WERI-Rb-1 (cell line): Measurements from ENCODE around the gene MAN2C1.
"Not testable (repeated sequence)": the region's sequence is repeated elsewhere in the genome, so short reads cannot be mapped to it uniquely, and the experiment has no call there.

Source experiments
- DNase-seq: peaks from one replicate; pipeline ENCODE4 v3.0.0-alpha.2; 2020
- H3K27ac ChIP-seq: fragments of 250-450 bp; sonication (Bioruptor Pico); 2 replicates; pipeline ENCODE4 v1.5.1; 2020; ENCODE audit warnings: mild to moderate bottlenecking, moderate library complexity
- H3K27me3 ChIP-seq: fragments of 250-450 bp; sonication (Bioruptor Pico); 2 replicates; pipeline ENCODE4 v1.5.1; 2021; ENCODE audit warnings: mild to moderate bottlenecking, low read depth, moderate library complexity; ENCODE audit not compliant: insufficient read depth, severe bottlenecking
- H3K36me3 ChIP-seq: fragments of 250-450 bp; sonication (Bioruptor Pico); 2 replicates; pipeline ENCODE4 v1.5.1; 2020; ENCODE audit warnings: mild to moderate bottlenecking, moderate library complexity
- H3K4me3 ChIP-seq: 2 replicates; pipeline ENCODE4 v1.5.1; 2011; ENCODE audit warnings: low read depth, mild to moderate bottlenecking, control low read depth, low read length
- H3K9me3 ChIP-seq: fragments of 250-450 bp; sonication (Bioruptor Pico); 2 replicates; pipeline ENCODE4 v1.5.1; 2021; ENCODE audit warnings: mild to moderate bottlenecking, moderate library complexity; ENCODE audit not compliant: severe bottlenecking
- CTCF ChIP-seq: IDR thresholded peaks from 2 replicates; pipeline ENCODE4 v1.5.1; 2011; ENCODE audit warnings: low read depth, mild to moderate bottlenecking, control low read depth, inconsistent platforms, low read length

MAN2C1 gene

GRCh38 chr15:75335313-75335704, 33.1 kb downstream of the MAN2C1 start:
- Histone ChIP-seq H3K4me3 (peak overlapping the region; percentile 93), H3K27me3 (no peaks in the 10 kb centered on the region), H3K27ac (peak overlapping the region; percentile 94), H3K9me3 (no peaks in the 10 kb centered on the region), H3K36me3 (peaks cover 10% of the 10 kb centered on the region)
- DNase-seq, result no peak
- TF ChIP-seq CTCF, result no peak

DNA sequence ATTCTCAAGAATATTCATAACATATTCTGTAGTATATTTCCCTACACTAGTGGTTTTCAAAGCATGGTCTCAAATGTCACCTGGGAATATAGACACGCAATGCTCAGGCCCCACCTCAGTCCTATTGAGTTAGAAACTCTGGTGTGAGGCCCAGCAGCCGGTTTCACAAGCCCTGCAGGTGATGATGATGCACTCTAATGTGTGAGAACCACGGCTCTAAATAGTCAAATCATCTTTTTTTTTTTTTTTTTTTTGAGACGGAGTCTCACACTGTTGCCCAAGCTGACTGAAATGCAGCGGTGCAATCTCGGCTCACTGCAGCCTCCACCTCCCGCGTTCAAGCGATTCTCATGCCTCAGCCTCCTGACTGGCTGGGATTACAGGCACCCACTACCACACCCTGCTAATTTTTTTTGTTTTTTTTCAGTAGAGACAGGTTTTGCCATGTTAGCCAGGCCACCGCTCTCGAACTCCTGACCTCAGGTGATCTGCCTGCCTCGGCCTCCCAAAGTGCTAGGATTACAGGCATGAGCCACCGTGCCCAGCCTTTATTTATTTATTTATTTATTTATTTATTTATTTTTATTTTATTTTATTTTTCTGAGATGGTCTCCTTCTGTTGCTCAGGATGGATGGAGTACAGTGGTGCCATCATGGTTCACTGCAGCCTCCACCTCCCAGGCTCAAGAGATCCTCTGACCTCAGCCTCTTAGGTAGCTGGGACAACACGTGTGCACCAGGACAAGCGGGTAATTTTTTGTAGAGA, 34.6 kb downstream of the MAN2C1 start:
- H3K36me3 ChIP-seq, H3K27me3 ChIP-seq, H3K4me3 ChIP-seq, H3K27ac ChIP-seq, DNase-seq, H3K9me3 ChIP-seq: not testable (repeated sequence)

DNA sequence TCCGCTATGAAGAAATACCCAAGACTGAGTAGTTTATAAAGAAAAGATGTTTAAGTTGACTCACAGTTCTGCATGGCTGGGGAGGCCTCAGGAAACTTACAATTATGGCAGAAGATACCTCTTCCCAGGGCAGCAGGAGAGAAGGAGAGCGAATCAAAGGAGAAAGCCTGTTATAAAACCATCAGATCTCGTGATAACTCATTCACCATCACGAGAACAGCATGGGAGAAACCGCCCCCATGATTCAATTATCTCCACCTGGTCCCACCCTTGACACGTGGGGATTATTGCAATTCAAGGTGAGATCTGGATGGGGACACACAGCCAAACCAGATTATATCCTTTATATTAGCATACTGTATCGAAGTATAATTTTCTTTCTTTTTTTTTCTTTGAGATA, 36.3 kb downstream of the MAN2C1 start:
- H3K9me3 ChIP-seq, H3K27me3 ChIP-seq, H3K36me3 ChIP-seq, H3K4me3 ChIP-seq, DNase-seq, H3K27ac ChIP-seq: not testable (repeated sequence)

DNA sequence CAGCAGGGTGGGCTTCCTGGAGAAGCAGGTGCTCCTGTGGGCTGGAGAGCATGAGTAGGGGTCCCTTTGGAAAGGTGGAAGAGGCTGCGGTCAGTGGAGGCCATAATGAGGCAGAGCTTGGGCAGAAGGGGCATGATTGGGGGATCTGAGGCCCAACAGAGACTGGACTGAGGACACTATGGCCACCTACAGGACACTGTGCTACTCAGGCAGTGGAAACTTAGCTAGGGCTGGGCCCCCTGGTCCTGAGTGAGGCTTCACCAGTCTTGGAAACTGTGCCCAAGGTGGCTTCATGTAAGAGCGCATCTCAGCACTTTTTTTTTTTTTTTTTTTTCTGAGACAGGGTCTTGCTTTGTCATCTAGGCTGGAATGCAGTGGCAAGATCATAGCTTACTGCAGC, 38.8 kb downstream of the MAN2C1 start:
- DNase-seq, result no peak
- TF ChIP-seq CTCF, result peak; percentile 24; the same call in 1 of the 2 replicates
- H3K27ac ChIP-seq, result no peak overlapping the region
- no peaks in the 10 kb centered on the region for H3K36me3 ChIP-seq
- H3K9me3 ChIP-seq, result no peaks in the 10 kb centered on the region
- H3K4me3 ChIP-seq, result no peak overlapping the region
- no peaks in the 10 kb centered on the region for H3K27me3 ChIP-seq

GRCh38 chr15:75328493-75329314, 39.7 kb downstream of the MAN2C1 start:
- H3K9me3 ChIP-seq, result no peaks in the 10 kb centered on the region
- H3K4me3 ChIP-seq, result no peak overlapping the region
- H3K27me3 ChIP-seq, result no peaks in the 10 kb centered on the region
- H3K36me3 ChIP-seq, result no peaks in the 10 kb centered on the region
- no peak overlapping the region for H3K27ac ChIP-seq
- TF ChIP-seq CTCF, result 0 out of 2 replicates have a peak, but pooled peaks have one; percentile 11
- no peak for DNase-seq

DNA sequence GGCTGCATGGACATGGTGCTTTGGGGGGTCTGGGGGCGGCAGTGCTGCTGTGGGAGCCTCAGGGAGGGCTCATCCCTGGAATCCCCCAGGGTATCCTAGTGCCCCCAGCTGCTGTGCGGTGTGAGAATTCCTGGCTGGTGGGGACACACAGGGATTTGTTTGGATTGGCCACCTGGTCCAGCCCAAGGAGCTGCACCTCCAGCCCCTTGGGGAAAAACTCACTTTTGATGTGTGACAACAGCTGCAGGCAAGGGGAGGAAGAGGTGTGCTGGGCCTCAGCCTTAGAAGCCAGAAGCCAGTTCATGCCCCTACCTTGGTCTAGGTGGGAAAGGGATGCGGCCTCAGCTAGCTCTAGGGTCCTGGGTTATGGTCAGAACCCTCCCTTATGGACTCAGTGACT, 40.9 kb downstream of the MAN2C1 start:
- Histone ChIP-seq H3K4me3 (no peak overlapping the region), H3K9me3 (no peaks in the 10 kb centered on the region), H3K27ac (no peak overlapping the region), H3K27me3 (no peaks in the 10 kb centered on the region), H3K36me3 (no peaks in the 10 kb centered on the region)
- DNase-seq, result no peak
- TF ChIP-seq CTCF, result no peak
